Stomach (tissue), 9 donors: ENCODE measurements around the gene KCTD17. TPM values are rescaled to one million over a fixed set of nuclear protein-coding genes. Genes with fewer than 3 reads are reported as not detected.

Experiments used
- DNase-seq, 2 donors: peaks; one replicate each; pipeline versions ENCODE4 v3.0.0 to v3.0.0-alpha.2; 2013 to 2019
- H3K27ac ChIP-seq, 5 donors: fragments of 200-600 bp in 4 of 5; sonication (generic) in 4 of 5; one replicate each; pipeline ENCODE4 v1.5.1; 2013 to 2019; ENCODE audit warnings: mild to moderate bottlenecking in 1 of 5, moderate library complexity in 1 of 5
- H3K27me3 ChIP-seq, 3 donors: fragments of 200-600 bp; sonication (generic); one replicate each; pipeline ENCODE4 v1.5.1; 2017 to 2019; ENCODE audit warnings: mixed run types in 1 of 3
- H3K36me3 ChIP-seq, 4 donors: fragments of 200-600 bp; sonication (generic); 1 replicate in 3 of 4; 2 replicates in 1 of 4; pipeline ENCODE4 v1.5.1; 2016 to 2019
- H3K4me1 ChIP-seq, 4 donors: fragments of 200-600 bp; sonication (generic); one replicate each; pipeline ENCODE4 v1.5.1; 2016 to 2019
- H3K4me3 ChIP-seq, 4 donors: fragments of 200-600 bp; sonication (generic) in 3 of 4; one replicate each; pipeline ENCODE4 v1.5.1; 2016 to 2019; ENCODE audit warnings: mild to moderate bottlenecking in 1 of 4
- H3K9me3 ChIP-seq, 4 donors: fragments of 200-600 bp; sonication (generic); one replicate each; pipeline ENCODE4 v1.5.1; 2016 to 2019
- CTCF ChIP-seq, 7 experiments: fragments of 450-650 bp in 4 of 7; fragments of 200-600 bp in 3 of 7; sonication (generic) in 3 of 7; IDR thresholded peaks; one replicate each; pipeline ENCODE4 v1.5.1; 2016 to 2019; ENCODE audit warnings: antibody characterized with exemption in 7 of 7, control low read depth in 2 of 7, mild to moderate bottlenecking in 1 of 7
- EP300 ChIP-seq: sonication (generic); formaldehyde crosslinking; IDR thresholded peaks from one replicate; pipeline ENCODE4 v1.6.1; 2017; ENCODE audit warnings: antibody characterized with exemption
- POLR2A ChIP-seq, 4 donors: fragments of 450-650 bp; IDR thresholded peaks; one replicate each; pipeline ENCODE4 v1.6.1; 2016; ENCODE audit warnings: antibody characterized with exemption in 4 of 4, control low read depth in 2 of 4, mild to moderate bottlenecking in 1 of 4, moderate library complexity in 1 of 4
- POLR2AphosphoS5 ChIP-seq, 3 donors: sonication (generic); formaldehyde crosslinking; IDR thresholded peaks; one replicate each; pipeline ENCODE4 v1.6.1; 2016; ENCODE audit warnings: antibody characterized with exemption in 3 of 3
- WGBS, 5 donors: extraction: QIAGEN DNeasy Blood & Tissue Kit in 3 of 5; methylation state at CpG; one replicate each; pipeline versions ENCODE4 v1.1.5 to v1.1.7; 2013 to 2018; 5-methylcytosine and 5-hydroxymethylcytosine counted together
- intact Hi-C: fragments of 100-400 bp; cut with DNase I; formaldehyde crosslinking; loops from one replicate; pipeline ENCODE4 v1.15.1; 2023; ENCODE audit warnings: low total_unique reads
- polyA plus RNA-seq, 3 donors: library from polyadenylated mRNA; stranded (reverse); fragments of 200-250 nt; gene quantifications; one replicate each; pipeline ENCODE4 v1.2.3, GENCODE V29; 2013
- total RNA-seq, 5 donors: library from RNA; depleted of rRNA; stranded (reverse); fragments of >200 nt; gene quantifications; one replicate each; pipeline versions ENCODE4 v1.1.0 to v1.2.3, GENCODE V29; 2014 to 2016
- donor health status: healthy with polysubstance abuse.
- donor health status: Bipolar disorder and iron deficiency.
- donor health status: healthy.

KCTD17 gene
- total and polyA plus RNA-seq, 8 donors = 1.8 to 82.8 (median 9.2) TPM

- 66 to 78% (median 74%) methylated on average over 15 to 17 of the region's 17 CpGs for WGBS, 5 donors
- DNase-seq = no peak
- intact Hi-C loops = loop anchor here (10.0 kb wide), 1 partner anchor 116 kb away; no protein-coding TSS in a partner anchor
- no peaks in the 10 kb centered on the region for H3K4me1 ChIP-seq
- H3K36me3 ChIP-seq = no peaks in the 10 kb centered on the region
- TF ChIP-seq EP300 = no peak
- TF ChIP-seq CTCF (IDR thresholded peaks at IDR 0.05) = no peak
- no peak for TF ChIP-seq POLR2A (IDR thresholded peaks at IDR 0.05)
- TF ChIP-seq POLR2AphosphoS5 (IDR thresholded peaks at IDR 0.05) = no peak
- no peak overlapping the region for H3K27ac ChIP-seq
- no peaks in the 10 kb centered on the region for H3K9me3 ChIP-seq
- no peak overlapping the region for H3K4me3 ChIP-seq
- peaks cover 0 to 86% (median 12%) of the 10 kb centered on the region in 3 donors for H3K27me3 ChIP-seq
Observed at GRCh38 chr22:37088750-37089408, 37.3 kb downstream of the KCTD17 start.

- intact Hi-C loops = loop anchor here (10.0 kb wide), 1 partner anchor 115 kb away; no protein-coding TSS in a partner anchor
- no peaks in the 10 kb centered on the region for H3K9me3 ChIP-seq
Observed at GRCh38 chr22:37089434-37089833, 37.9 kb downstream of the KCTD17 start.

GRCh38 chr22:37090920-37091695 lies 39.6 kb downstream of the KCTD17 start:
- H3K4me3 ChIP-seq = no peak overlapping the region
- intact Hi-C loops = no loop called here
- H3K27me3 ChIP-seq = peaks cover 0 to 86% (median 17%) of the 10 kb centered on the region in 3 donors
- 78 to 87% (median 83%) methylated on average over 9 of the region's 9 CpGs for WGBS, 5 donors
- TF ChIP-seq CTCF (IDR thresholded peaks at IDR 0.05) = no peak
- TF ChIP-seq EP300 = no peak
- TF ChIP-seq POLR2A (IDR thresholded peaks at IDR 0.05) = no peak
- TF ChIP-seq POLR2AphosphoS5 (IDR thresholded peaks at IDR 0.05) = no peak
- H3K36me3 ChIP-seq = no peaks in the 10 kb centered on the region
- no peaks in the 10 kb centered on the region for H3K4me1 ChIP-seq
- H3K27ac ChIP-seq = no peak overlapping the region
- DNase-seq = no peak
- H3K9me3 ChIP-seq = no peaks in the 10 kb centered on the region

More at GRCh38 chr22:37089434-37089833, 37.9 kb downstream of the KCTD17 start:
- peaks cover 0 to 86% (median 12%) of the 10 kb centered on the region in 3 donors for H3K27me3 ChIP-seq
- no peak for DNase-seq
- H3K27ac ChIP-seq = no peak overlapping the region
- H3K4me1 ChIP-seq = no peaks in the 10 kb centered on the region
- no peak for TF ChIP-seq POLR2A (IDR thresholded peaks at IDR 0.05)
- no peak for TF ChIP-seq EP300
- TF ChIP-seq POLR2AphosphoS5 (IDR thresholded peaks at IDR 0.05) = no peak
- TF ChIP-seq CTCF (IDR thresholded peaks at IDR 0.05) = no peak
- WGBS, 5 donors = 51 to 66% (median 62%) methylated on average over 9 to 12 of the region's 12 CpGs
- no peaks in the 10 kb centered on the region for H3K36me3 ChIP-seq
- H3K4me3 ChIP-seq = no peak overlapping the region

GRCh38 chr22:37091994-37092393 lies 40.5 kb downstream of the KCTD17 start:
- H3K4me1 ChIP-seq = no peaks in the 10 kb centered on the region
- peak in 1 of 2 donors; percentile 59 for DNase-seq
- no peaks in the 10 kb centered on the region for H3K9me3 ChIP-seq
- 46 to 65% (median 51%) methylated on average over 7 of the region's 7 CpGs for WGBS, 5 donors
- no peak overlapping the region for H3K27ac ChIP-seq
- no peaks in the 10 kb centered on the region for H3K36me3 ChIP-seq
- peaks cover 0 to 86% (median 19%) of the 10 kb centered on the region in 3 donors for H3K27me3 ChIP-seq
- TF ChIP-seq CTCF (IDR thresholded peaks at IDR 0.05) (no peak), POLR2AphosphoS5 (IDR thresholded peaks at IDR 0.05) (no peak), EP300 (no peak), POLR2A (IDR thresholded peaks at IDR 0.05) (no peak)
- no peak overlapping the region for H3K4me3 ChIP-seq
- intact Hi-C loops = no loop called here
